A549 treated with ZK216348 at 1 μM for 4 hours (cell line): ENCODE data around the gene FGD2. TPM values are rescaled to one million over a fixed set of nuclear protein-coding genes. Genes with fewer than 3 reads are reported as not detected.

Experiments used
- total RNA-seq: library from RNA; stranded (reverse); fragments of 200-300 nt; extraction: Qiagen RNA extraction; gene quantifications from 5 replicates; pipeline ENCODE4 v1.2.3, GENCODE V29; 2022; ENCODE audit warnings: low read depth

The FGD2 gene
- total RNA-seq = not detected in 5 replicates

DNA sequence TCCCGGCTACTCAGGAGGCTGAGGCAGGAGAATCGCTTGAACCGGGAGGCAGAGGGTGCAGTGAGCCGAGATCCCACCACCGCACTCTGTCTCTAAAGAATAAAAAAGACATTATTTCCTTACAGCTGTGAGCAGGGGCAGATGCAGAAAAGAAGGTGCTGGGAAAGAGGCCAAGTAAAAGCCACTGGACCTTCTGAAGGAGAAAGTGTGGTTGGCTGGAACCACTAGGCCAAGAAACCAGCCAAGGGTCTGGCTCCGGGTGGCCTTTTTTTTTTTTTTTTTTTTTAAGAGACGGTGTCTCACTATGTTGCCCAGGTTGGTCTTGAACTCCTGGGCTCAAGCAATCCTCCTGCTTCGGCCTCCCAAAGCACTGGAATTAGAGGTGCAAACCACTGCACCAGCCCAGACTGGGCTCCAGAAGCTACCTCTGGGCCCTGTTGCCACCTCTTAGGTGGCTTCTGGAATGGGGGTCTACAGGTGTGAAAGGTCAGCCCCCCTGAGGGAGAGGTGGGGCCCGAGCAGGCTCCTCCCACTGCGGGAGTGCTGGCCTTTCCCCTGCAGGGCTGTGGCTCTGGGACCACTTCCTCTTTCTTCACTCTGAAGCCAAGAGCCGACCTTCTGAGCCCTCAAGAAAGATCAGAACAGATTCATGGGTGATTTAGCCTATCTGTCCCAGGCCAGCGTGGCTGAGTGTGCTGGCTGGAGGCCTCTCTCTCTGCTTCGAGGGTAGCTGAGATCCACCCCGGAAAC is at the start of gene FGD2:
Gene FGD2 (plus strand): TSS at position 595 of the 750 bp plus-strand sequence. CDS start 163 bp downstream, outside the sequence.

DNA sequence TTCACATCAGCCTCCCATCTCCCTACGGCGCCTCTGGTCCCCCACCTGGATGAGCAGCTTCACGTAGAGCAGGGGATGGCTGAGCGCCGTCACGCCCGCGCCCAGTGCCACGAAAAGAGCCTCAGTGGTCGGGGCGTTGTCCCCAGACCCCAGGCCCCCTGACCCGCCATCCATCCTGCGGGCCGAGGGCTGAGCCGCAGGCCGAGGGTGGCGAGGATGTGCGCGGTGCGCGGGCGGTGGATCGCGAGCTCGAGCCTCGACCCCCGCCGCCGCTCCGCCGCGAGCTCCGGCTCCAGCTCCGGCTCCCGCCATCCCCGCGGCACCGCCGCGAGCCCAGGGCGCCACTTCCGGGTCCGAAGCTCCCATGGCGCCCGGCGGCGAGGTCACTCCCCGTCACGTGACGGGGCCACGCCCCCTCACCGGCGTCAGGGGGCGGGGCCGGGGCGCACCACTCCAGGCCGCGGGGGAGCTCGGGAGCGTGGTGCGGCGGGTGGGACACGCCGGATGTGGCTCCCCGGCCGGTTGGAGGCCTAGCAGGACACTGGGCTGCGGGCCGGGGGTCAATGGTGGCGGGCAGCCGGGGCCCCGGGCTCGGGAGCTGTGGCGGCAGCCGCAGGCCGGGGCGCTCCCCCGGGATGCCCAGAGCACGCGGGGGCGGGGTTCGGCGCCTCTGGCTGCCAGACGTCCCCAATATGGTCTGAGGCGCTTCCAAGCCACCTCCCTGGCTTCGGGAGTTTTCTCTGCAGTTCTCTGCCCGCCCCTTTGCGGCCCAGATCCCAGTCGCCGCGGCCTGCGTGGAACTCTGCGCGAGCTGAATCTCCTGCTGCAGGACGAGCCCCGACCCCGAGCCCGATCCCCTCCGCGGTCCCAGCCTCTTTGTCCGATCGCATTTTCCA is 19.4 kb upstream of the FGD2 start, which contains the start of gene MTCH1:
Gene MTCH1 (minus strand): TSS at position 389 of the 896 bp plus-strand sequence. CDS start 23 bp downstream, at position 366.

Other genes with a start within 250 kb of the FGD2 start
- gene CPNE5, start 166.2 kb upstream of the FGD2 start, total RNA-seq = 0.05 to 0.14 TPM (median 0.11 TPM) in 4 of 5 replicates, not detected in the other
- 39.3 to 51.6 TPM (median 43.4 TPM) in 5 replicates for gene PPIL1, start 130.9 kb upstream of the FGD2 start, total RNA-seq
- gene C6orf89, start 119.7 kb upstream of the FGD2 start, total RNA-seq = 13.1 to 18.6 TPM (median 17.6 TPM) in 5 replicates
- gene PI16, start 50.9 kb upstream of the FGD2 start, total RNA-seq = not detected in 5 replicates
- gene MTCH1, start 19.5 kb upstream of the FGD2 start, total RNA-seq = 98.2 to 139 TPM (median 135 TPM) in 5 replicates
- gene PIM1, start 164.5 kb downstream of the FGD2 start, total RNA-seq = 9.6 to 18.5 TPM (median 15.3 TPM) in 5 replicates